Chondrocyte (in vitro differentiated cells): ENCODE measurements around the gene KRI1. TPM values are rescaled to one million over a fixed set of nuclear protein-coding genes. Genes with fewer than 3 reads are reported as not detected.
"Not testable (repeated sequence)": the region's sequence is repeated elsewhere in the genome, so short reads cannot be mapped to it uniquely, and the experiment has no call there.

Experiments used
- DNase-seq: peaks from one replicate; pipeline ENCODE4 v3.0.0; 2021; ENCODE audit warnings: mixed read lengths, low spot score
- H3K27ac Mint-ChIP-seq: one replicate; pipeline ENCODE4 v1.8.0; 2021; ENCODE audit warnings: mild to moderate bottlenecking, moderate library complexity, mixed read lengths; ENCODE audit not compliant: unreplicated experiment
- H3K27me3 Mint-ChIP-seq: 2 replicates; pipeline ENCODE4 v1.8.0; 2021; ENCODE audit warnings: low read depth, mixed read lengths
- H3K36me3 Mint-ChIP-seq: 2 replicates; pipeline ENCODE4 v1.8.0; 2021; ENCODE audit warnings: low read depth, mixed read lengths
- H3K4me1 Mint-ChIP-seq: 2 replicates; pipeline ENCODE4 v1.8.0; 2021; ENCODE audit warnings: low read depth, mild to moderate bottlenecking, mixed read lengths
- H3K4me3 Mint-ChIP-seq: one replicate; pipeline ENCODE4 v1.8.0; 2021; ENCODE audit warnings: mild to moderate bottlenecking, moderate library complexity, mixed read lengths; ENCODE audit not compliant: unreplicated experiment
- H3K9me3 Mint-ChIP-seq: 2 replicates; pipeline ENCODE4 v1.8.0; 2021; ENCODE audit warnings: low read depth, mixed read lengths
- CTCF ChIP-seq: fragments of 200-600 bp; sonication (generic); IDR thresholded peaks from 2 replicates; pipeline ENCODE4 v1.5.0; 2021; ENCODE audit warnings: antibody characterized with exemption, mild to moderate bottlenecking, moderate library complexity
- total RNA-seq: library from RNA; stranded (reverse); gene quantifications from 3 replicates; pipeline ENCODE4 v1.2.1, GENCODE V29; 2021

KRI1 gene
- total RNA-seq, 1 donor from 2014 or later: 14.2 TPM

- no peak for DNase-seq
- no peaks in the 10 kb centered on the region for H3K9me3 Mint-ChIP-seq
- no peaks in the 10 kb centered on the region for H3K36me3 Mint-ChIP-seq
- no peaks in the 10 kb centered on the region for H3K27me3 Mint-ChIP-seq
- no peak overlapping the region for H3K27ac Mint-ChIP-seq
- no peak overlapping the region for H3K4me3 Mint-ChIP-seq
- TF ChIP-seq CTCF: no peak
- H3K4me1 Mint-ChIP-seq: peaks cover 20% of the 10 kb centered on the region
Measured at GRCh38 chr19:10538204-10538983, 27.4 kb downstream of the KRI1 start.

GRCh38 chr19:10537668-10538067 is 28.1 kb downstream of the KRI1 start:
- H3K27me3 Mint-ChIP-seq: no peaks in the 10 kb centered on the region
- H3K27ac Mint-ChIP-seq: no peak overlapping the region
- H3K36me3 Mint-ChIP-seq: no peaks in the 10 kb centered on the region
- H3K9me3 Mint-ChIP-seq: no peaks in the 10 kb centered on the region
- H3K4me1 Mint-ChIP-seq: peaks cover 22% of the 10 kb centered on the region
- TF ChIP-seq CTCF: no peak
- H3K4me3 Mint-ChIP-seq: no peak overlapping the region
- DNase-seq: no peak

- peaks cover 27% of the 10 kb centered on the region for H3K4me1 Mint-ChIP-seq
- DNase-seq: no peak
- H3K36me3 Mint-ChIP-seq: no peaks in the 10 kb centered on the region
- H3K27ac Mint-ChIP-seq: peak overlapping the region; percentile 32
- no peaks in the 10 kb centered on the region for H3K27me3 Mint-ChIP-seq
- no peak for TF ChIP-seq CTCF
- no peak overlapping the region for H3K4me3 Mint-ChIP-seq
- no peaks in the 10 kb centered on the region for H3K9me3 Mint-ChIP-seq
Measured at GRCh38 chr19:10535613-10536012, 30.2 kb downstream of the KRI1 start.

- peak; percentile 33 for TF ChIP-seq CTCF
- Mint-ChIP-seq H3K9me3 (no peaks in the 10 kb centered on the region), H3K27me3 (no peaks in the 10 kb centered on the region), H3K4me3 (no peak overlapping the region), H3K36me3 (no peaks in the 10 kb centered on the region), H3K4me1 (peaks cover 27% of the 10 kb centered on the region), H3K27ac (peak overlapping the region; percentile 94)
- DNase-seq: no peak
Measured at GRCh38 chr19:10533646-10534386, 32.0 kb downstream of the KRI1 start.

GRCh38 chr19:10532457-10532856 is 33.4 kb downstream of the KRI1 start:
- Mint-ChIP-seq H3K4me3 (no peak overlapping the region), H3K36me3 (no peaks in the 10 kb centered on the region), H3K27ac (peak overlapping the region; percentile 94), H3K4me1 (peaks cover 27% of the 10 kb centered on the region), H3K9me3 (no peaks in the 10 kb centered on the region), H3K27me3 (no peaks in the 10 kb centered on the region)
- no peak for DNase-seq
- TF ChIP-seq CTCF: no peak

GRCh38 chr19:10526887-10527286 is 38.9 kb downstream of the KRI1 start:
- not testable (repeated sequence) for H3K27ac Mint-ChIP-seq, H3K9me3 Mint-ChIP-seq, DNase-seq, H3K27me3 Mint-ChIP-seq, H3K4me1 Mint-ChIP-seq, H3K36me3 Mint-ChIP-seq, H3K4me3 Mint-ChIP-seq
